ENCODE data around the gene ZNF474.
"Not testable (repeated sequence)": the region's sequence is repeated elsewhere in the genome, so short reads cannot be mapped to it uniquely, and the experiment has no call there.

ZNF474 gene

DNA sequence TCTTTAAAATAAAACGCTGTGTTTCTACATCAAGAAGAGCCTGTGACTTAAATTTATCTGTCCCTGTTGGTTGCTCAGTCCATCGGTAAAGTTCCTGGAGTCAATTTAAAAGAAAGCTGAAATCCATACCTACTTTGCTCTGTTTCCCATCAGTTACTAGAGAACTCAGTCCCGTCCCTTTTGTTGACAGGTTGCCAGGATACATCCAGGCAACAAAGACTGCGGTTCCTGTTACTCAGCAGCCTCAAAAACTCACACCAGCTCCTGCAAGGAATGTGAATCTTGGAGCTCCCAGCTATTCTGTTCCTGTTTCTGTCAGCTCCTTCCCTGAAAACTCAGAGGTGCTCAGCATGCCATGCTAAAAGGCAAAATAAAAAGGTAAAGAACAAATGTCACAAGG, at the start of gene ZNF474:
TSS of gene ZNF474 (plus strand) at position 241 of the 400 bp plus-strand sequence. CDS start 22,445 bp downstream, outside the sequence.
- in situ Hi-C loops (cut with MboI; ENCODE audit: low sequenced_read_pairs): no loop called here

DNA sequence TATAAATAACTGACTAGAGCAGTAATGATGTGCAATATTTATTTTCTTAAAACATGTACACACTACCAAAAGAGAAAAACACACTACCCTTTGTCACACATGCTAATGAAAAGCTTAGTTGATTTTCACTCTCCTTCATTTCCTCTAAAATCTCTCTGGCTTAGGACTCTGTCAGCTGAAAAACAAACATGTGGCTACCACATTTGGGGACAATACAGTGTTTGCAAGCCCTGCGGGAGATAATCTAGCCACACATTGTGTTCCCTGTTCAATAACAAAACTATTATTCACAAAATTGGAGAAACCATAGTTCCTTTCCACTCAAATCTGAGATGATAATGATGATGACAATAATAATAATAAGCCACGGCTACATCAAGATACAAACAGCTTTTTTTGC, 47.8 kb upstream of the ZNF474 start:
- in situ Hi-C loops (cut with MboI; ENCODE audit: low sequenced_read_pairs): no loop called here

DNA sequence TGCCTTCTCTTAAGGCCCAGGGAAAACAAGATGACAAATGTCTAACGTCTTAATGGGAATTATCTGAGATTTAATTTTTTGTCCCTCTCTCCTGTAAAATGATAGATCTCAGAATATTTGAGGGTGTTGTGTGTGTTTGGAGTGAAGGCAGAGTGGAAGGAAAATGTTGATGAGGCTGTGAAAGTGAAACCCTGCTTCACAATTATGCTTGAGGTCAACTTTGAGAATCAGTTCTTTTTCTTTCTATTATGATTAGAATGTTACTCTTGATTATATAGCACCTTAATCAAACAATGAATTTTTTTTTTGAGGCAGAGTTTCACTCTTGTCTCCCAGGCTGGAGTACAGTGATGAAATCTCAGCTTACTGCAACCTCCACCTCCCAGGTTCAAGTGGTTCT, 45.8 kb upstream of the ZNF474 start:
- in situ Hi-C loops (cut with MboI; ENCODE audit: low sequenced_read_pairs): no loop called here

DNA sequence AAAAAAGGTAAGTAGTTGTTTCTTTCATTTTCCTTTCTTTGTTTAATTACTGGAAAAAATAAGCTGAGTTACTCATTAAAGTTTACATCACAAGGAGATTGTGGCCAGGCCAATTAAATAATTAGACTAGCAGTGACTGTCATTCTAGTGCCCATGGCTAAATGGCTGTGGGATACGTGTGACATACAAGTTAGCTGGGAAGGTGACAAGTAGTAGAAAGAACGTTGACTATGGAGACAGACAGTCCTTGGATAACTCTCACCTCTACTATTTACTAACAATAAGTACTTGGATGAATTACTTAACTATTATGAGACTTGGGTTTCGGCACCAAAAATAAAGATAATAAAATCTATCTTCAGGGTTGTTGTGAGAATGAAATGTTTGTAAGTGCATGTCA, 44.3 kb upstream of the ZNF474 start:
- in situ Hi-C loops (cut with MboI; ENCODE audit: low sequenced_read_pairs): no loop called here

DNA sequence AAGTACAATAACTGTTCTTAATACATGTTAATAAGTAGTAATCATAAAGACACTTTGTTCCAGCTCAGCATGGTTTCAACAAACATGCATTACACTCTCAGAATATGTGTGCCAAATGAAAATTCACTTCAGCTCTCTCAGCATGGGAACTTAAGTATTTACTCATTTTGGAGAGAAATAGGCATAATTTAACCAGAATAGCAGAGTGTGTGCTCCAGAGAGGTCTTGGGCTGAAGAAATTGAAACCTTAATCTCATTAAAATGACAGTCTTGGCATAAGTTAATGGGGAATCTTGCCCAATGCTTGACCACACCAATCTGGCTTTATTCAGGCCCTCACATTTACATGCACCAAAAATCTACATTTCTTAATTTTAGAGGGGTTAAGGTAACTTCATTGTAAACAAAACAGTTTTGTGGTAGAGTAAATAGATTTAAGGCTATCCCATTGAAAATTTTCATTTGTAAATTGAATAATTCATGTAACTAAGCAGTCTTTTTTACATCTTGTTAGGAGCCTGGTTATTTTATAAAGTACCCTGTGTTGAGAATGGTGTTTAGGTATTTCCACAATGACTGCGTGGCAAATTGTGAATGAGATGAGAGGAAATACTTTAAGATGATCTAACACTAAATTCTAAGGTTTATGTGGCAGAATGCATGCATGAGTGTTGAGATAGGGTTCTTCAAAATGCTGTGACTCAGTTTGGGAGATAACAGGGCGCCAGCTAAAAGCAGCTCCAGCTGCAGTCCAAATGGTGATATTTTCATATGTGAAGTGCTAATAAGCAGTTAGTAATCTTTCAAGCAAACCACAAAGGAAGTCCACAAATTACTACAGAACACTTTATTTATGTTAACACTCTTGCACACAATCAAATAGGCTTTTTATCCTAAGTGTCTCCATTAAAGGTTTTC, 40.0 kb upstream of the ZNF474 start:
- in situ Hi-C loops (cut with MboI; ENCODE audit: low sequenced_read_pairs): no loop called here

DNA sequence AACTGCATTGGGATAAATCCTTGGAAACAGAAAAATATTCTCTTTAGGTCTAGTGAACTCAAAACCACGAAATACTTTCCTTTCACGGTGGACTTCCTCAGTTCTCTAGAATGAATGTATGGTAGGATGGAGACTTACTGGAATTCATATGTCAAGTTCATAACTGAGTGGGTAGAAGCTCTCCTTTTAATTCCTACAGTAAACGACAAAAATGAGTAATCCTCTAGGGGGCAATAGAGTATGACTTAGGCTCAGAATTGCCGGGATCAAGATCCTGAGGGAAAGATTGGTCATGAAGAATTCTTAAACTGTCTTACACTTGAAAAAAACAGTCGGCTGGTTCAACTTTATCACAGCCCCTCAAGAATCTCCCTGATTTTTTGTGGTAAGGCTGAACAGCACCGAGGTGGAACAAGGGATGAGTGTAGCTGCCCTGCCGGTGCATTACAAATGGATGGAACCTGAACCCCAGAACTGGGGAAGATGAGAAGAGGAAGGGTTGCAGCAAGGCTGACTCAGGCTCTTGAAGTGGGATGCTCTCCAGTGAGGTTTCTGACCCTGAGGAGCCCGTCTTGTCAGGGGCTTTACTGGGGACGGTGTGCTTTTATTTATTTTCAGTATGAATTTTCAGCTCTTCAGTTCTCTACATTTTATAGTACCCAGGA, 37.3 kb upstream of the ZNF474 start:
- in situ Hi-C loops (cut with MboI; ENCODE audit: low sequenced_read_pairs): no loop called here

DNA sequence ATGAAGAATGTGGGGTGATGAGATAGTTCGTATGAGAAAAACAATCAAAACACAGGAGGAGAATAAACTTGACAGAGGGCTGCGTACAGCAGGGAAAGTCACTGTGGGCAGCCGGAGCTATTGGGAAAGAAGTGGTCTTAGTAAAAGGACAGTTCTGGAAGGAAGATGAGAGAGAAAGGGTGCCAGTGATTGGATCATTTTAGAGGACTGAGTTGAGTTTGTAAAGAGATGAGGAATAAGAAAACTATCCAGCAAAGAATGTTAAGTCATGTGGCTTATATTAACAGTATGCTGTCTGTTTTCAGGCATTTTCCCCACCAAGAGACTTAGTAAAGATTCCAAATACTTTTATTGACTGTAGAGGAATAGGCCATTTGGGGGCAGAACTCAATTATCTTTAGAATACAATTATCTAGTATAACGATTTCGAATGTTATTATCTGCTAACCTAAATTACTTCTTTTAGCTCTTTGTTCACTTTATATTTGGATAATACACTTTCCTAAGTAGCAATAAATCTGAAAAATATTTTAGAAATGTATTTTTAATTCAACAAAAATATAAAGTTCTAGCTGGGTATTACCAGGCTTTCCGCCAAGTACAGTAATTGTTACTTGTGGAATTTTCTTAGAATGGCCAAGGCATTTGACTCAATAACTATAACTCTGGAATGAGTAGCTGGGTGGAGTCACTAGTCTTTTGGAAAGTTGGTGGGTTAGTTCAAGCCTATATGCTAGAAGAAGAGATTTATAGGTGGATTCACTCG, 35.7 kb upstream of the ZNF474 start:
- in situ Hi-C loops (cut with MboI; ENCODE audit: low sequenced_read_pairs): no loop called here

DNA sequence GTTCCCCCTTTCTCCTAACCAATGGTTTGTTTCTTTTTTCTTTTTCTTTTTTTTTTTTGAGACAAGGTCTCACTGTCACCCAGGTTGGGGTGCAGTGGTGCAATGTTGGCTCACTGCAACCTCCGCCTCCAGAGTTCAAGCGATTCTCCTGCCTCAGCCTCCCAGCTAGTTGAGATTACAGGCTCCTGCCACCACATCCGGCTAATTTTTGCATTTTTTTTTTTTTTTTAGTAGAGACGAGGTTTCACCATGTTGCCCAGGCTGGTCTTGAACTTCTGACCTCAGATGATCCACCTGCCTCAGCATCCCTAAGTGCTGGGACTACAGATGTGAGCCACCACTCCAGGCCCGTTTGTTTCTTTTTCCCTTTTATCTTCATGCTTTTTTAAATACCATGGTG, 35.1 kb upstream of the ZNF474 start:
- in situ Hi-C loops (cut with MboI; ENCODE audit: low sequenced_read_pairs): not testable (repeated sequence)

DNA sequence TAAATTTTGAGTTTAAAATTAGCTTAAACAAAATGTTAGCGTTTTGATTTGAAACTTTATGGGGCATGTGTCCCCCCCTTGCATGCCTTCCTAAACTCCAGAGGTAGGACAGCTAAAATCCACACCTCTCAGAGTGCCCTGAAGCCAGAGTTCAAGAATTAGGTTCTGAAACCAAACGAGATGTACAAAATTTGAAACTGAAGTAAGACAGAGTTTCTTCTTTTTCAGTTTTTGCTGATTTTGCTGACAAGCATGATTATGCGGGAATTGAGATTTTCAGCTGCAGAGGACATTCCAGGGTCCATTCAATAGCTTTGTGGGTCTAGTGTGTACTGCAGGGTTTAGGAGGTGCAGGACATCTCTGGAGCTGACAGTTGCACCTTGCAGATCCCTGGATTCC, 34.2 kb upstream of the ZNF474 start:
- in situ Hi-C loops (cut with MboI; ENCODE audit: low sequenced_read_pairs): no loop called here

DNA sequence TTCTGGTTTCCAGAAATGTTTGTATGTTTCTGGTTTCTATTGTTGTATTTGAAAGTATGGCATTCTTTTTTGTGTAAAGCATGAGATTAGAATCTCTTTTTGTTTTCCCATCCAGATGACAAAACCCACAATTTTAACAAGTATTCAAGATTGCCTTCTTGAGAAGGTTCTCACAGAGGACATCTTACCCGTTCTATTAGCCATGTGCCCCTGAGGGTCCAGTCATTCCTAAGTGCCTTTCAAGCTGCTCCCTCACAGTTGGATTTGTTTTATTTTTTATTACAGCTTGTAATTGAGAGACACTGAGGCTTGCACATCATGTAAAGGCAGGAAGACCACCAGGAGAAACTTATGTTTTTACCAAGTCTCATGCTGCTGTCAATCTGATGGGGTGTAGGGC, 32.0 kb upstream of the ZNF474 start:
- in situ Hi-C loops (cut with MboI; ENCODE audit: low sequenced_read_pairs): no loop called here

DNA sequence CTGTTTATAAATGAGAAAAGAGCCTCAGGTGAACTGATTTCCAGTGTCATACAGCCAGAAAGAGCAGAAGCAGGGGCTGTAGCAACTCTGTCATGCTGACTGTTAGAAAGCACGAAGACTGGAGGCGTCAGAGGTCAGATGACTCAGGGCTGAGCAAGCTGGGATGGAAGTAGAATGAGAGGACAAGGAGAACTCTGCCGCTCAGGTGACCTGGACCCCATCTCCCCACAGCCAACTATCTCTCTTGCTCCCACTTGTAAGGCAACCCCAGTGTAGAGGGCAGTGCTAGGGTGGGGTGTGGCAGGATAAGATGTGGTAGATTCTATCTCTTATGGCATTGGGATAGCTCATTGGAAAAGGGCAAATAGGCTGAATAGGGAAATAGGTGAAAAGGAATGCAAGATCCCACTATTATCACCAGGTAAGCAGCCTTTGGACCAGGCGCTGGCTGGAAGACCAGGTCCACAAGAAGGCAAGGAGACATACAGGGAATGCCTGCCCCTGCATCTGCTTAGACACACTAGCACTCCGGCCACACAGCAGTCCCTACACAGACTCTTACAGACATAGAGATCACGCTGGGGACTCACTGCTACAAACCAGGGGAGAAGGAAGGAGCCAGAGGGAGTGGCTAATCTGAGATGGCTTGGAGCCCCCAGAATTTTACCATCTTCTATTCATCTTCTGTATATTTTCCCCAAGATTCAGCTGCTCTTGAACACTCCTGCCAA, 30.1 kb upstream of the ZNF474 start:
- in situ Hi-C loops (cut with MboI; ENCODE audit: low sequenced_read_pairs): no loop called here

DNA sequence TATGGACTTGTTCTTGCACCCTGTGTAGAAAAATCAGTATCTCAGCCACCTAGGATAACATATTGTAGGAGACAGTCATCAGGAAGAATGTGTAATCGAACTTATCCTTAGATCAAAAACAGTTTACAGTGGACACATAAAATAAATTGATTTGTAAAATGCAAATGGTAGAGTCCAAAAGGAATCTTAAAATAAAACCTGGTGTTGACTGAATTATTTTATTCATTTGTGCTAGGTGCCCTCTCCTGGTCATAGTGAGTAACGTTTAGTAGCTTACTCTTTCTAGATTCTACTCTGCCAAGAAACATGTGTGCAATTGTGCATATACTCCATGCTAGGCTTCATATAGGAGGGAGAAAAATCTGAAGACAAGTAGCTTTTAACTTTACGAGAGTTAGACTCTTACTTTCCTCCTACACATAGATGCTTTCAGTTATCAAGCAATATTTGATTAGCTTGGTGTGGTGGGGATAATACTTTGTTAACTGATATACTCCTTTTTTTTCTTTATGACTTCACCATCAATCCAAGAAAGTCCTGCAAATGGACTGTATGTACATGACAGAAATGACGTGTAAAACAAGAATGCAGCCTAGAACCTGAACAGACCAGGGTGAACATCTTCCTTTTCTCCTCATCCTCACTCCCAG, 27.6 kb upstream of the ZNF474 start:
- in situ Hi-C loops (cut with MboI; ENCODE audit: low sequenced_read_pairs): no loop called here

DNA sequence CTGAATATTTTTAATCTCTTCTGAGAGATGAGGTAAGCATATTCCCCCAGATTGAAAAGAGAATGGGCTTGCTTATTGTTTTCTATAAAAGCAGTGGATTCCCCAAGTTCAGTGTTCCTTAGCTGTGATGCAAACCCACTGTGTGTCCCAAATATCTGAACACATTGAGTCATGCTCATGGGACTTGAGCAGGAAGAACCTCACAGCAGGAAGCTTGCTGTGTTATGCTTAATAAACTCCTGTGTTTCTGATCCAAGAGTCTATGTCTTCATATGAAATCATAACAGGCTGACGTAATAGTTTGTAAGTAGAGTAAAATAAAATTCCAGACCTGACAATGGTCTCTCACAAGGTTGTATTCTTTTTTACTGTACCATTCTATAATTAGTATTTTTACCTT, 26.5 kb upstream of the ZNF474 start:
- in situ Hi-C loops (cut with MboI; ENCODE audit: low sequenced_read_pairs): no loop called here

DNA sequence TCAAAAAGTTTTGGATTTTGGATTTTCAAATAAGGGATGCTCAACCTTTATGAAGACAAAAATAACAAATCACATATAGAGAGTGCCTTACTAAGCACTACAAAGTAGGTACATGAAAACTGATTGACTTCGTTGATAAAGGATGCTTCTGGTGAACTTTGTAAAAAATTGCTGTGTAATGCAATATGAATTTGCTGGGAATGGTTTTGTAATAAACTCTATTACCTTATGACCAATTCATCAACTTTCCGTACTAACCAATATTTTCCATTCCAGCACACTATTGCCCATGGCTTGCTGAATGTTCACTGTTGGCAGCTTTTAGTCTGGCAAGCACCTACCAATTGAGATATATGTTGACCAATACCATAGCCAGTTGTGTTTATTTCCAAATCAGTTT, 23.4 kb upstream of the ZNF474 start:
- in situ Hi-C loops (cut with MboI; ENCODE audit: low sequenced_read_pairs): no loop called here

DNA sequence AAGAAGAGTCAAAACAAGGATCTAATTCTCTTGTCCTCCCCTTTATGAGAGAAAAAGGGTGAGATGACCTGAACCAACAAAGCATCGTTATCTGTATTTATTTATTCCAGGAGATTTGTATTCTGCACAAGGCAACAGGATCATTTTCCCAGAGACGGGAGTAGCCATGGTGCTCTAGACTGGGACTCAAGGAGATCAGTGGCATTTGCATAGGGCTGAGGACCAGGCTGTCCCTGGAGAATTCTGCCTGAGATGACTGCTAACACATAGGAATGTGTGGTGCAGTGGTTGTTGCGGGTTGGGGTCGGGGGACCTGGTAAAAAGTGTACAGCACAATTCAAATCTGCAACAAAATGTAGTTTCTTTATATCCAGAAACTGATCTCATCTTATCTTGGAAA, 22.3 kb upstream of the ZNF474 start:
- in situ Hi-C loops (cut with MboI; ENCODE audit: low sequenced_read_pairs): no loop called here

DNA sequence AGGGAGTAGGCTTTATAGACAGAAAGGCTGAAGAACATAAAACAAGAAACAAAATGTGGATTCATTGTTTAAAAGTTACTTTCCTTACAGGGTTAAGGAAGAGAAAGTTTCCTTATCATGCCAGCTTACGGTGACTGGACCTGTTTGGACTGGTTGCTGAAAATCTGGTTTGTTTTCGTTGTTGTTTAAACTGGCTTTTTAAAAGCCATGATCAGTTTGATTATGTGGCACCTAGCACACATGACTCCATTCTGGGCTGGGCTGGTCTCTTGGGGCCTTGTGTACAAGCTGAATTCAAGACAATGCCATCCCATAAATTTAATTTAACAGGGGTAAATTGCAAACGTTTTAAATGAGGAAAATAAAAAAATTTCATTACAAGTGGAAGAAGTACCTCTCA, 18.4 kb upstream of the ZNF474 start:
- in situ Hi-C loops (cut with MboI; ENCODE audit: low sequenced_read_pairs): no loop called here

DNA sequence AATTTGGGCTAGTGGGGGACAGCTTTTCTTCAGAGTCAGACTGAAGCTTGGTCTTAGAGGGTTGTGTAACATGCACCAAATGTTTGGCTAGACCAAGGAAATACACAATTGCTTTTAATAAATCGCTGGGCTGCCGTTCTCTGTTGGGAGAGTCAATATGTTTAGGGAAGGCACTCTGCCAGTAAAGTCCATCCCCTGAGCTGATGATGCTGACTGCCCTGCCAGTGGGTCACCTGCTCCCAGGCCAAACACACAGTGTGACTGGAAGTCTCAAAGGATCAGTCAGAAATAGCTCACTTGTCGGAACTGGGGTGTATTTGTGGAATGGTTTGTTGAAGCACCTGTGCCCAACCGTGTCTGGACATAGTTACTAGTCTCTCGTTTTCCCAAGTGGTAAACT, 17.9 kb upstream of the ZNF474 start:
- in situ Hi-C loops (cut with MboI; ENCODE audit: low sequenced_read_pairs): no loop called here

DNA sequence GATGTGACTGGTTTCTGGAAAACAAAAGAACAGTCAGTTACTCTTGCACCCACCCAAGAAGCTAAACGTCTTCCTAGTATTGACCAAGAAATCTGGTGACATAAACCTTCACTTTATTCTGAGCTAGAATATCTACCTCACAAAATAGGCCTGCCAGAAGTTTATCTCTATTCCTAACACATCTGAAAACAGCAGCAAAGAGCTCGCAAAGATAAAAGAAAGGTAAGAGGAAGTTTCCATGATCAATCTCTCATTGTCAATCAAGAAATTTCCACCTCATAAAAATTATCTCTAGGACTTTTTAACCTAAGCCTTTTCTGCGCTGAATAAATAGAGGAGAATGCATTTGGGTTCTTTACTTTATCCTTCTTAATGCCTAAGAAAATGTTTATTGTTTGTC, 17.3 kb upstream of the ZNF474 start:
- in situ Hi-C loops (cut with MboI; ENCODE audit: low sequenced_read_pairs): no loop called here

DNA sequence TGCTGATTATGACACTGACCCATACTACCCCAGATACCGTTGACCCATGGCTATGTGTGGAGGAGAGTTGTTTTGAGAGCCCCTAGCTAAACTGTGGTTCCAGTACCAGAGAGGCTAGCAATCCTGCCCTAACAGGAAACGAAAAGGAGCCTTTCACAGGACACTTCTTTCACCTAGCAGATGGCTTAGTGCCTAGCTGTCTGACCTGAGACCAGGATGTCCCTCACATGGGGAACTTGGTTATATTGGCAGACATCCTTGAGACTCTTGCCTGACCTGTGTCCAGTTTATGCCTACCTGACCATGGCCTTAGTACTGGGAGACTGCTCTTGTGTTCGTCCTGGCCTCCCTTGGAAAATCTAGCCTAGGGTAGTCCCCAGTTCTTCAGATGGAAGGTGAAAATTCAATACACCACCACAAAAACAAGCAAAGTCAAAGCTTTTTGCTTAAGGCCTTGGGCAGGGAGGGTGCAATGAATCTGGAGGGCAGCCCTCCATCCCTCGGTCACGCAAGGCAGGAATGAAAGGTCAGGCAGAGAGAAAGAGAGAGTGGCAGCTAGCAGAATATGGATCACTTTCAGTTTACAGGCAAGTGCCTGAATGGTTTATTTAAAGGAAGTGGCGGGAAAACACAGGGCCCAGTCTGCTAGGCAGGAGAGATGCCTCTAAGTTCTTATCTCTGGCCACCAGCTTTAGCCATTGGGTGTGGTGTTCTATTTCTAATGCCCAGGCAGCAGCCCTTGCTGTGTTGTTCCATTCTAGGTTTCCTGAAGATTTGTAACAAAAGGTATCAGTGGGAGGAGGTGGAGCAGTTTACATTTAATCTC, 16.4 kb upstream of the ZNF474 start:
- in situ Hi-C loops (cut with MboI; ENCODE audit: low sequenced_read_pairs): no loop called here

DNA sequence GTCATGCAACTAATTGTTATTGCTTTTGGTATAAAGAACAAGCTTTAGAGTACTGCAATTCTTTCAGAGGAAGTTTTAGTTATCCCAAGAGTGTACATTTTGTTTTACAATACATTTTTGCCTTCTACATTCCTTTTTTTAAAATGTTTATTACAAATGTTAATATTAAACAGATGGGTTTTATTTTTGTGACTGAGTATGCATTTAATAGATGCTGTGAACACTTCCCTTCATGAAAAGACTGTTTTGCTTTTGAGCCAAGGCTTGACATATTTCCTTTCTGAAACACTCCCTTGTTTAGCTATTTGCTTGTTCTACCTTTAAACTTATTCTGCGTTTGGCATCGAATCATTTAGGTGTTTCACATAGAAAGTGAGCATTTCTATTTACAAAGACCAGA, 14.8 kb upstream of the ZNF474 start:
- in situ Hi-C loops (cut with MboI; ENCODE audit: low sequenced_read_pairs): no loop called here
